Endothelial cell of umbilical vein (primary cell): ENCODE results near the gene PCGF1. TPM values are rescaled to one million over a fixed set of nuclear protein-coding genes. Genes with fewer than 3 reads are reported as not detected.

Experiments used
- BruUV-seq: library from RNA; stranded (reverse); fragments of 400-500 nt; replicated peaks from 2 replicates; lab custom pipeline; 2021; lab: Mats Ljungman, UMichigan
- CTCF ChIA-PET: fragments of 300-600, 350-600 bp; sonication (Branson Sonifier 250); formaldehyde crosslinking; loops from one replicate; lab custom pipeline; 2021; ENCODE audit warnings: antibody characterized with exemption, inconsistent platforms; lab: Charles Lee
- POLR2A ChIA-PET: fragments of 300-600, 350-600 bp; sonication (Branson Sonifier 250); formaldehyde crosslinking; loops from one replicate; lab custom pipeline; 2021; ENCODE audit warnings: antibody characterized with exemption, inconsistent platforms; lab: Charles Lee
- DNase-seq: peaks from one replicate; pipeline ENCODE4 v3.0.0-alpha.2; 2011; ENCODE audit warnings: low read depth, low spot score
- FAIRE-seq: peaks from 2 replicates; lab custom pipeline; 2011; peaks lifted over from hg19 to GRCh38; lab: Jason Lieb, UNC
- H2AFZ ChIP-seq: 2 replicates; pipeline ENCODE4 v1.6.0; 2012; ENCODE audit warnings: low read depth, low read length, control low read depth, inconsistent platforms
- H3K27ac ChIP-seq: 2 replicates; pipeline ENCODE4 v1.5.1; 2011; ENCODE audit warnings: low read depth, mild to moderate bottlenecking, control low read depth, low read length, moderate library complexity; ENCODE audit not compliant: insufficient read depth
- H3K27me3 ChIP-seq, 2 experiments: 2 replicates each; pipeline versions ENCODE4 v1.6.0 to v1.6.1; 2011; ENCODE audit warnings: low read length in 2 of 2, mixed read lengths in 1 of 2; ENCODE audit not compliant: control insufficient read depth in 2 of 2, insufficient read depth in 2 of 2
- H3K36me3 ChIP-seq, 2 experiments: 2 replicates in 1 of 2; 3 replicates in 1 of 2; pipeline ENCODE4 v1.5.1; 2011; ENCODE audit warnings: low read length in 2 of 2, mild to moderate bottlenecking in 1 of 2, moderate library complexity in 1 of 2; ENCODE audit not compliant: control insufficient read depth in 2 of 2, insufficient read depth in 2 of 2; ENCODE audit errors: extremely low read depth in 1 of 2
- H3K4me1 ChIP-seq: 3 replicates; pipeline ENCODE4 v1.5.1; 2011; ENCODE audit warnings: mild to moderate bottlenecking, low read length; ENCODE audit not compliant: control insufficient read depth, insufficient read depth; ENCODE audit errors: extremely low read depth
- H3K4me2 ChIP-seq: 2 replicates; pipeline ENCODE4 v1.6.1; 2011; ENCODE audit warnings: low read length, control low read depth, mixed read lengths; ENCODE audit not compliant: insufficient read depth
- H3K4me3 ChIP-seq, 3 experiments: fragments of 200-600 bp in 1 of 3; sonication (generic), shearing (Covaris generic) in 1 of 3; replicated peaks in 1 of 3; 2 replicates each; pipeline ENCODE4 v1.5.1; 2011 to 2016; ENCODE audit warnings: control low read depth in 3 of 3, low read length in 3 of 3, mild to moderate bottlenecking in 2 of 3, inconsistent platforms in 1 of 3, low read depth in 1 of 3, moderate library complexity in 1 of 3; ENCODE audit not compliant: insufficient read depth in 1 of 3
- H3K79me2 ChIP-seq: 2 replicates; pipeline ENCODE4 v1.6.0; 2012; ENCODE audit warnings: low read length, inconsistent platforms; ENCODE audit not compliant: control insufficient read depth, insufficient read depth
- H3K9ac ChIP-seq: replicated peaks from 2 replicates; pipeline ENCODE3; 2011; ENCODE audit warnings: low read length, control low read depth; ENCODE audit not compliant: insufficient read depth; ENCODE audit errors: extremely low read depth
- H3K9me1 ChIP-seq: replicated peaks from 3 replicates; pipeline ENCODE4 v1.6.0; 2011; ENCODE audit warnings: mild to moderate bottlenecking, low read length; ENCODE audit not compliant: control insufficient read depth, insufficient read depth; ENCODE audit errors: extremely low read depth
- H3K9me3 ChIP-seq: replicated peaks from 2 replicates; pipeline ENCODE4 v1.5.1; 2012; ENCODE audit warnings: low read length, inconsistent platforms; ENCODE audit not compliant: control insufficient read depth, insufficient read depth
- H4K20me1 ChIP-seq: replicated peaks from 2 replicates; pipeline ENCODE3; 2011; ENCODE audit warnings: mild to moderate bottlenecking, low read length; ENCODE audit not compliant: control insufficient read depth, insufficient read depth; ENCODE audit errors: extremely low read depth
- CTCF ChIP-seq, 2 donors: IDR thresholded peaks; 1 replicate in 1 of 2; 2 replicates in 1 of 2; pipeline ENCODE4 v1.5.1; 2011; ENCODE audit warnings: low read length in 2 of 2, mild to moderate bottlenecking in 2 of 2, moderate library complexity in 2 of 2, control low read depth in 1 of 2, inconsistent platforms in 1 of 2, low read depth in 1 of 2; ENCODE audit not compliant: insufficient read depth in 1 of 2; ENCODE audit errors: extremely low read depth in 1 of 2
- EZH2 ChIP-seq: IDR thresholded peaks from 2 replicates; pipeline ENCODE4 v1.6.1; 2012; ENCODE audit warnings: borderline replicate concordance, low read depth, mild to moderate bottlenecking, moderate library complexity, low read length, inconsistent platforms; ENCODE audit not compliant: severe bottlenecking
- FOS ChIP-seq: IDR thresholded peaks from 2 replicates; pipeline ENCODE4 v1.6.1; 2011; ENCODE audit warnings: mild to moderate bottlenecking, low read length, moderate library complexity, borderline replicate concordance; ENCODE audit not compliant: insufficient read depth
- GATA2 ChIP-seq: IDR thresholded peaks from 2 replicates; pipeline ENCODE4 v1.7.0; 2011; ENCODE audit warnings: low read depth, mild to moderate bottlenecking, moderate library complexity, mixed read lengths, low read length; ENCODE audit not compliant: insufficient read length, insufficient read depth
- JUN ChIP-seq: IDR thresholded peaks from 2 replicates; pipeline ENCODE4 v1.6.1; 2011; ENCODE audit warnings: borderline replicate concordance, low read depth; ENCODE audit not compliant: insufficient read length, insufficient read depth
- MAX ChIP-seq: IDR thresholded peaks from 2 replicates; pipeline ENCODE4 v1.6.1; 2011; ENCODE audit not compliant: insufficient read depth, insufficient read length
- MYC ChIP-seq: IDR thresholded peaks from one replicate; pipeline ENCODE4 v1.6.1; 2011; ENCODE audit warnings: mild to moderate bottlenecking, low read depth, low read length
- POLR2A ChIP-seq: IDR thresholded peaks from 2 replicates; pipeline ENCODE4 v1.6.1; 2012; ENCODE audit warnings: low read depth, mild to moderate bottlenecking, control low read depth, low read length
- POLR2AphosphoS5 ChIP-seq: IDR thresholded peaks from 2 replicates; pipeline ENCODE4 v1.6.1; 2012; ENCODE audit warnings: low read depth, mild to moderate bottlenecking, control low read depth, low read length, moderate library complexity; ENCODE audit not compliant: insufficient read depth
- dilution Hi-C: fragments of 300-500 bp; cut with MboI; formaldehyde crosslinking; loops from one replicate; pipeline ENCODE4 v1.15.0; 2019; ENCODE audit warnings: low sequenced_read_pairs; ENCODE audit not compliant: extremely low pct_ligation_motif_present
- intact Hi-C: fragments of 100-400 bp; cut with micrococcal nuclease; formaldehyde crosslinking; loops from one replicate; pipeline ENCODE4 v1.10.0; 2022
- polyA plus RNA-seq, 4 experiments: library from polyadenylated mRNA; depleted of rRNA in 3 of 4; stranded (reverse) in 3 of 4; unstranded in 1 of 4; fragments of >200 nt; gene quantifications; 2 replicates each; pipeline versions ENCODE4 v1.2.1 to v1.2.3, GENCODE V29; 2011 to 2012; ENCODE audit warnings: missing spikeins in 1 of 4
- total RNA-seq: library from RNA; stranded (reverse); gene quantifications from 2 replicates; pipeline ENCODE4 v1.2.3, GENCODE V29; 2021

PCGF1 gene
- total and polyA plus RNA-seq, 2 donors (not counting 3 experiments of a cell fraction or from before 2014, with no cell fraction given) = 17.4 to 19.2 TPM

GRCh38 chr2:74514368-74515270 is 7.1 kb upstream of the PCGF1 start, which contains the start of gene TLX2:
TSS of gene TLX2 (plus strand) at chr2:74514450. CDS start at chr2:74514807, 357 bp downstream.
- dilution Hi-C loops (no loop called here), intact Hi-C loops (no loop called here)
- H2AFZ ChIP-seq = no peak within 1 kb of the TSS
- no peak within 1 kb of the TSS for H3K4me3 ChIP-seq
- H3K4me2 ChIP-seq = no peak within 1 kb of the TSS
- CTCF ChIA-PET = interaction anchor here (1.4 kb wide), 1 partner anchor 9 kb away, joined by 3 read pairs; no protein-coding TSS in a partner anchor
- FAIRE-seq (no peak), DNase-seq (no peak)
- H3K4me1 ChIP-seq = peaks cover 7% of the 10 kb centered on the region
- no peaks in the 10 kb centered on the region for H3K9me3 ChIP-seq
- TF ChIP-seq GATA2 (no peak), CTCF (IDR thresholded peaks at IDR 0.05; ENCODE audit: extremely low read depth in 1 of 2, insufficient read depth in 1 of 2, low read depth in 1 of 2, low read length in 2 of 2) (no peak), MAX (no peak), FOS (no peak), POLR2A (no peak), EZH2 (no peak), MYC (no peak), POLR2AphosphoS5 (no peak), JUN (no peak)
- no peaks in the 10 kb centered on the region for H4K20me1 ChIP-seq
- H3K27ac ChIP-seq = no peak within 1 kb of the TSS
- peaks cover 87 to 98% of the 10 kb centered on the region in 2 experiments for H3K27me3 ChIP-seq
- BruUV-seq = no TSS peak
- no peaks in the 10 kb centered on the region for H3K36me3 ChIP-seq
- POLR2A ChIA-PET = interaction anchor here (0.7 kb wide), 3 partner anchors 11 to 452 kb away, joined by 3 to 5 read pairs (median 4); partner anchors contain the start of gene DQX1
- H3K9ac ChIP-seq = no peak within 1 kb of the TSS
- no peaks in the 10 kb centered on the region for H3K9me1 ChIP-seq
- no peaks in the 10 kb centered on the region for H3K79me2 ChIP-seq
